HG02763 (cell line): ENCODE data around the gene MACROD2.
"Not testable (repeated sequence)": the region's sequence is repeated elsewhere in the genome, so short reads cannot be mapped to it uniquely, and the experiment has no call there.

Experiments used
- ATAC-seq: cut with Tn5 transposase; IDR thresholded peaks from one replicate; pipeline ENCODE4 v1.9.1; 2021; ENCODE audit warnings: mild to moderate bottlenecking, moderate library complexity; ENCODE audit not compliant: unreplicated experiment

The MACROD2 gene

GRCh38 chr20:15799871-15800270 is 1804.6 kb downstream of the MACROD2 start:
- no peak for ATAC-seq

DNA sequence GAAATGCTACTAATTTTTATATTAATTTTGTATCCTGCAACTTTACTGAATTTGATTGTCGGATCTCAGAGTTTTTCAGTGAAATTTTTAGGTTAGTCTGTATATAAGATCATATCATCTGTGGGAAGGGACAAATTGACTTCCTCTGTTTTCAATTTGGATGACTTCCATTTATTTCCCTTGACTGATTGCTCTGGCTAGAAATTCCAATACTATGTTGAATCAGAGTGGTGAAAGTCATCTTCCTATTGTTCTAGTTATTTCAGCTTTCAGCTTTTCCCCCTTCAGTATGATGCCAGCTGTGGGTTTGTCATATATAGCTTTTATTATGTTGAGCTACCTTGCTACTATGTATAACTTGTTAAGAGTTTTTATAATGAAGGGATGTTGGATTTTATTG is 1806.7 kb downstream of the MACROD2 start:
- ATAC-seq, result no peak

DNA sequence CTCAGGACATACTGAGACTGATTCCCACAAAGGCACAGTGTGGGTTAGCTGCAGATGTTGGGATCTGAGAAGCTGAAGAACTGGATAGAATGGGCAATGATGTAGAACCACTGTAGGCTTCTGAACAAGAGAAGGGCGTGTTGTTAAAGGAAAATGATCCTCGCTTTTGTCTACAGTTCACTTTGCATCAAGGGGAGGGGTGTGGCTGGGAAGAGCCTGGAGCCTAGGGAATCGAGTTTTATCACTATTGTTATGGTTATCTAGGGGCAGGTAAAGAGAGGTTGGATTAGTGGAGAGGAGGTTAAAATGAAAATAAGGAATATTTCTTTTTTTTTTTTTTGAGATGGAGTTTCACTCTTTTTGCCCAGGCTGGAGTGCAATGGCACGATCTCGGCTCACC is 1809.8 kb downstream of the MACROD2 start:
- no peak for ATAC-seq

GRCh38 chr20:15806105-15806504 is 1810.8 kb downstream of the MACROD2 start:
- ATAC-seq, result no peak

- no peak for ATAC-seq
Measured at GRCh38 chr20:15807271-15807670, 1812.0 kb downstream of the MACROD2 start.

- not testable (repeated sequence) for ATAC-seq
Measured at GRCh38 chr20:15807771-15808170, 1812.5 kb downstream of the MACROD2 start.

DNA sequence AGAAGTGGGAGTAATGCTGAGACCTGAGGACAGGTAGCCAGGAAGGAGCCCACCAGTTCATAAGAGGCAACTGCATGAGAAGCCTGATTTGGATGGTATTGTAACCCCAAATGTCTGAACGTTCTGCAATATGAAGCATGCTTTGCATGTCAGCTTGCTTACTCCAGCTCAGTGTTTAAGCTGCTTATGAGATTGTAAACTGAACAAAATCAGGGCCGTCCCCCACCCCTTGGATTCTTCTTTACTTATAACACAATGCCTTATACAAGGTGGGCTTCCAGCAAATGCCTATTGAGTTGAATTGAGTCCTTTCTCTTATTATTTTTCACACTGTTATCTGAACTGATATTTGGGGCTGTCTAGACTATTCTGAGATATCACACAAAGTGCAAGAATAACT is 1816.6 kb downstream of the MACROD2 start:
- no peak for ATAC-seq

DNA sequence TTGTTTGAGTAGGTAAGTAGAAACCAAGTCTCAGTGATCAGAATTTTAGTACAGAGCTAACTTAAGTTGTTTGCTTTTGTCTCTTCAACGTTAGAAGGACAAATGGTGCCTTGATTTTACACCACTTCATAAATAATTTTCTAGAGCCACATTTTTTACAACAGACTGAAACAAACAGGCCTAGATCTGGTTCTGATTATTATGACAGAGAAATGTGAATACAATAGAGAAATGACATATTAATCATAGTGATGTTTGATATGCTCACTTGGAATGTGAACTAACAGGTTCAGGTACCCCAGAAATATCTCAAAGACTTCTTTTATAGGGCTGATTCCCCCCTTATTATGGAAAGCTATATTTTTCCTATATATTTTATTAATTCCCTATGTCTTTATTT is 1817.4 kb downstream of the MACROD2 start:
- no peak for ATAC-seq

DNA sequence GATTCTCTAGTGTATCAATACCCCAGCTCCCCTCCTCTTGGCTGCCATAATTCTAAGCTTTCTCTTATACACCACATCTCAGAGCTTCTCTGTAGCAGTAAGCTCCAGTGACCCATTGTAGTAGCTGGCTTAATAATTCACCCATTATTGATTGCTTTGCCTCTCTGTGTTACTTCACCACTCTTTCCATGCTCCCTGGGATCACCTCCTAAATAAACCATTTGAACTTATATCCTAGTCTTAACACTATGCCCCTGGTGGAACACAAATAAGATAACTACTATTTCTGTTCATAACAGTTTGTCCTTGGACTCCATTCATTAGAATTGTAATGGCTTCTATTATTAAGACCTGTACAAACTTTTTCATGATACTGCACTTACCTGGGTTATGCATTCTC is 1819.0 kb downstream of the MACROD2 start:
- ATAC-seq, result no peak

DNA sequence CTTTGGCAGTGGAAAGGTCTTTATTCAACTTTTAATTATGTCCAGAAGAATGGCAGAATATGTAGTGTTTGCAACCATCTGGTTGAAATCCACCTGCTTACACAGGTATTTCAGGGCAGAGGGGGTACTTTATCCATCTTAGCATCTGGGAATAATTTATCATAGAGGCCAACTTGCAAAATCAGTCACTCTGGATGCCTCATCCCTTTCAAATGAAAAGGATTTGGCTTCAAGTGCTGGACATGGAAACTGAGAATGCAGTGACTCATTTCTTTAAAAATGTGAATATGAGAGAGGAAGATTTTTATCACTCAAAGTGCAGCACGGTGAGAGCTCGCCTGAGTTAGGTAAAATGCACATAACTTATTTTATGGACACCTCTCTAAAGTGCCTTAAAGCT is 1819.6 kb downstream of the MACROD2 start:
- no peak for ATAC-seq

DNA sequence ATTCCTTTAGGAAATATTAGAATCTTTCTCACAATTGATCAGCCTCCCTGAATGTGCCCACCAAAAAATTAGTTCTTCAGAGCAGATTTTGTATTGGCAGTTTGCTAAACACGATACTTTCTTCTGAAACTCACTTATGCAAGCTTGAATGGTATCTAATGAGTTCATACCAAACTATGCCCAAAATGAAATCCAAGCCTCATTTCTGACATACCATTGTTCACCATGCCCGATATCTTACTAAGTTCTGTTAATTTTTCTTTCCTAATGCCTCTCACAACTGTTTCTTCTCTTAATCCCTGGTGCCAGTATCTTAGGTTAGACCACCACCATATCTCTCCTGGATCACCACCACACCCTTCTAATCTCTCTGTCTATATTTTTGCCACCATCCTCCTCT is 1822.0 kb downstream of the MACROD2 start:
- no peak for ATAC-seq

DNA sequence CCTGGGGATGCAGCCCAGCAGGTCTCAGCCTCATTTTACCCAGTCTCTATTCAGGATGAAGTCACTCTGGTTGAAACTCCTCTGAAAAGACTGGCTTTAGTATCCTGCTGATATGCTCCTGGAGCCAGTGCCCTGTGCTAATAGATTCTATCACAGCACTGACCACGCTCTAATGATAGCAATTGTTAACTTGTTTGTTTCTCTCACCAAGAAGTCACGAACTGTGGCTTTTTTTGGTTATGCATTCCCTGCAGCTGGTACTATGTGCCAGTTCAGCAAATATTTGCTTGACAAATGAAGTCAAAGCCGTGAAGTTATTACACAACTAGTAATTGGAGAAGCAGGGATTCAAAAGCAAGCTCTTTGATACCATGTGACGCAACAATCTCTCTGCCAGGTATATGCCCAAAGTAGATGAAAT is 1823.3 kb downstream of the MACROD2 start:
- no peak for ATAC-seq

- ATAC-seq, result no peak
Measured at GRCh38 chr20:15823718-15824117, 1828.4 kb downstream of the MACROD2 start.

DNA sequence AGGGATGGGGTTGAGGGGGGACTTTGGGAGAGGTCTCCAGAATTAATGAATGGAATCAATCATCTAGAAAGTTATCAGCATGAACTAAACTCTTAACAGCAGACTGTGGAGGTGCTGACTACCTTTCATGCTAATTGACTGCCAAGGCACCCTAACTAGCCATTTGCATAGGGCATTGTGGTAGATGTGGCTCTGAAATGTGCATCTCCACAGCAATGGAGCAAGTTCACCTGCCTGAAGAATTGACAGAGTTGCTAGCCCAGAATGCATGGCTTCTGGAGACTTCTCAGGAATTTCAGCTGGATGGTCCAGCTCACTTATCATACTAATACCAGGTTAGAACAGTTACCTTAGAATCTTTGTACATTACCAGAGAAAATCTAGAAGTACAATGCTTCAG is 1832.3 kb downstream of the MACROD2 start:
- no peak for ATAC-seq

DNA sequence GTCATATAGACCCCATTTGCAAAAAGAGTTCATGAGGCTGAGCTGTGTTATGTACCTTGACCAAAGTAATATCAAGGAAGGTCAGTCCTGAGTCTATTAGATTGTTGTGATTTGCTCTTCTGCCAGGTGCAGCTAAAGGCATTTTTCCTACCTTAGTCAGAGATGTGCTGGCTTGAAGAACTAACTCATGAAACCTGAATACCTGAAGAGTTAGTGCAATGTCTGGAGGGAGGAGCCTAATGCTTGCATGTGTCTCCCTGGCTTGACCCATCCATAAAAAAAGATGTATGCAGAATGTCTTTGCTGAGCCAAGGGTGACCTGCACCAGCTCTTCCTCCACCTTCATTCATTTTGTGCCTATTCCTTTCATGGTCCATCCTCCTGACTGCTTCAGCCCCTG is 1835.9 kb downstream of the MACROD2 start:
- ATAC-seq, result no peak

GRCh38 chr20:15832512-15832911 is 1837.2 kb downstream of the MACROD2 start:
- no peak for ATAC-seq

DNA sequence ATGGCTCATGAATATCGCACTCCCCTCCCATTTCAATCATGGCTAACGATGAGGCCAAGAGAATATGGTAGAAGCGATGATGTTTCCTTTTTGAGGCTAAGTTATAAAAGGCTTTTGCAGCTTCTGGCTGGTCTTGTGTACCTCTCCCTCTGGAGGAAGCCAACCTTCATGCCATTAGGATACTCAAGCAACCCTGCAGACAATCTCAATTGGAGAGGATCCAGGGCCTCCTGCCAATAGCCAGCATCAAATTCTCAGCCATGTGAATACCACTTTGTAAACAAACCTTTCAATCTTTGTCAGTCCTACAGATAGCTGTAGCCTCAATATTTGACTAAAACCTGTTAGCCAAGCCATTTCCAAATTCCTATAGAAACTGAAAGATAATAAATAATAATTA is 1839.5 kb downstream of the MACROD2 start:
- no peak for ATAC-seq

DNA sequence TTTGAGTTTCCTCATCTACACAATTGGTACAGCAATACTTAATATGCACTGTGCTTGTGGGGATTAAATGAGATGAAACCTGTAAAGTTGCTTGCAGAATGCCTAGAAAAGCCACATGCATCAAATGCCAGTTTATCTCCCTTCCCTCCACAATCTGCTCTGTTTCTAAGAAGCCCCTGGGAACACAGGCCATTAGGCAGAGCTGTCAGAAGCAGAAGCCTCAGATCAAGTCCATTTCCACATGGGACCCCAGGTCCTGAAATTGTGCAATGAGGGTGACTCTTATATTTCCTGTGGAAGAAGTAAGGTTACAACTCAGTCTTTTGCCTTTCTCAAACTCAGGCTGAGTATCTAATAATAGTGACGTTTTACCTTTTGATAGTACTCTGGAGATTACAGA is 1840.5 kb downstream of the MACROD2 start:
- no peak for ATAC-seq

- ATAC-seq, result no peak
Measured at GRCh38 chr20:15836634-15837033, 1841.3 kb downstream of the MACROD2 start.

DNA sequence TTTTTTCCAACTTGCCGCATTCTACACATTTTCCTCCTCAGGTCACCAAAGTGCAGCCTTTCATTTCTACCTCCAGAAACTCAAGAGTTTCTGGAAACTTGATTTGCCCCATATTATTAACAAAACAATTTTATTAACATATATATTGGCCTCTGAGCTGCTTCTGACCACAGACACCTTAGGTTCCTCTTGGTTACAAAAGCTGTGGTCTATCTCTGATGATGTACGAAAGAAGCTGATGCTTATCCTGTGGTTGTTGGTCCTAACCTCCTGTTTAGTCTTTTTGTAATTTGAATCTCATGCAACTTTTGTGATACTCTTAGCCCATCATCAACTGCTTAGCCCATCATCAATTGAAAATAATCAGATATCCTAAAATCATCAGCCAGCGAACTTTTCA is 1842.2 kb downstream of the MACROD2 start:
- no peak for ATAC-seq

DNA sequence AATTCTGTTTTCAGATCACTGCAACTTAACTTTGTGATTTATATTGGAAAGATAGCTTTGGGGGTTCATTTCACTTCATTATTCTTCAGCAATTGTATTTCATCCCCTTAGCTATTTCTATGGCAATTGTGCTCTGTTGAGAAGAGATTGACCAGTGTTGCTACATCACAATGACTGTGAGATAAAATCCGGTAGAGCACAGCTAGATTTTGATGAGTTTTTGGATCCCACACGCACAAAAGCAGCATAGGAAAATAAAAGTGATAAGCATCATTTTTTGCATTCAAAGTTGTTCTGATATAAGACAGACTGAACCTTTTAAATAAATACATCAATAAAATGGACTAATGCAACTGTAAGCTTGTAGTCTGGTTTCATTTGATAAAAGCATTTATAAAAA is 1843.2 kb downstream of the MACROD2 start:
- ATAC-seq, result no peak

DNA sequence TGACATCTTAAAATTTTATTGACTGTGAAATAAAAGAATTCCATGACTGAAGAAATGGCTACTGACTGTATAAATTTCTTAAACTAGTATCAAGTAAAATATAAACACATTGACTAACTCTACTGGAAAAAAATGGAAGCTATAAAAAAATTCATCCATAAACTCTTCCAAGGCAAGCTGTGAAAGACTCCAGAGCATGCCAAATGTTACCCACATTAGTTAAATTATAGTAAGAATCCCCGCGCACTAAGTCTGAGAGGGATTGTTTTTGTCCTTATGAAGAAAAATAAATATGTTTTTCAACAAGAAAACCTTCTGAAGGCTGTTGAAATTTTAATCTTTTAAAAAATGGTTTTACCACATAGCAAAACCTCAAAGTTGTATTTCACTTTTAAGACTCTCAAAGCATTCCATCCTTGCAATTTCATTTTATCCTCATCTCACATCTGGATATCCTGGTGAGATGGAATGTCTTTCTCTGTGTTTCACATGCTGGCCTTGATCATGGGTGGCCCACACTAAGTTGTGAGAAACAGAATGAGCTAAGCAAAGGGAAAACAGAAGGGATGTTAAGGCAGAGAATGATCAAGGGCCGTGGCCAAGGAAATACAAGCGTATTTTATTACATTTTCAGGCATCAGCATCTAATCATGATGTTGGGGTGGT is 1845.5 kb downstream of the MACROD2 start:
- ATAC-seq, result no peak

GRCh38 chr20:15842872-15843271 is 1847.6 kb downstream of the MACROD2 start:
- no peak for ATAC-seq
